GM23338 (cell line): ENCODE measurements around the gene SETSIP. TPM values are rescaled to one million over a fixed set of nuclear protein-coding genes. Genes with fewer than 3 reads are reported as not detected.

Experiments used
- ATAC-seq: fragments of 200-7000 bp; cut with Tn5 transposase; 3 replicates; pipeline ENCODE4 v1.9.1; 2020
- DNase-seq: peaks from one replicate; pipeline ENCODE4 v3.0.0-alpha.2; 2015; ENCODE audit warnings: low spot score
- H2AFZ ChIP-seq: fragments of 200-600 bp; sonication (generic); 2 replicates; pipeline ENCODE4 v1.8.0; 2016; ENCODE audit warnings: antibody characterized with exemption, mild to moderate bottlenecking, moderate library complexity
- H3F3A ChIP-seq: fragments of 200-600 bp; sonication (generic); replicated peaks from 2 replicates; pipeline ENCODE4 v1.8.0; 2017; ENCODE audit warnings: antibody characterized with exemption, mixed run types, low read depth
- H3K27ac ChIP-seq: fragments of 200-600 bp; sonication (generic); 2 replicates; pipeline ENCODE4 v1.6.1; 2016; ENCODE audit warnings: low read depth
- H3K27me3 ChIP-seq: fragments of 200-600 bp; sonication (generic); 2 replicates; pipeline ENCODE4 v1.8.0; 2016; ENCODE audit warnings: mild to moderate bottlenecking, mixed run types, moderate library complexity; ENCODE audit not compliant: insufficient read depth
- H3K36me3 ChIP-seq: fragments of 200-600 bp; sonication (generic); 2 replicates; pipeline ENCODE4 v1.8.0; 2016; ENCODE audit warnings: mild to moderate bottlenecking; ENCODE audit not compliant: insufficient read depth
- H3K4me1 ChIP-seq: fragments of 200-600 bp; sonication (generic); 2 replicates; pipeline ENCODE4 v1.8.0; 2016; ENCODE audit warnings: mild to moderate bottlenecking, moderate library complexity; ENCODE audit not compliant: insufficient read depth
- H3K4me2 ChIP-seq: fragments of 200-600 bp; sonication (generic); 2 replicates; pipeline ENCODE4 v1.7.1; 2017; ENCODE audit warnings: mixed run types
- H3K4me3 ChIP-seq: fragments of 200-600 bp; sonication (generic); 2 replicates; pipeline ENCODE4 v1.6.1; 2016; ENCODE audit warnings: mixed run types
- H3K79me2 ChIP-seq: fragments of 200-600 bp; sonication (generic); replicated peaks from 2 replicates; pipeline ENCODE4 v1.8.0; 2017; ENCODE audit warnings: mild to moderate bottlenecking; ENCODE audit not compliant: insufficient read depth
- H3K9me2 ChIP-seq: fragments of 200-600 bp; sonication (generic); 2 replicates; pipeline ENCODE4 v1.8.0; 2017; ENCODE audit not compliant: insufficient read depth
- H4K20me1 ChIP-seq: fragments of 200-600 bp; sonication (generic); replicated peaks from 2 replicates; pipeline ENCODE4 v1.8.0; 2017; ENCODE audit warnings: mild to moderate bottlenecking; ENCODE audit not compliant: insufficient read depth
- H3K27ac Mint-ChIP-seq: 2 replicates; pipeline ENCODE4 v1.8.0; 2020; ENCODE audit warnings: inconsistent platforms, mild to moderate bottlenecking, moderate library complexity, mixed read lengths
- H3K27me3 Mint-ChIP-seq: 3 replicates; pipeline ENCODE4 v1.8.0; 2022; ENCODE audit warnings: low read depth, mild to moderate bottlenecking, moderate library complexity, mixed read lengths, inconsistent platforms; ENCODE audit not compliant: insufficient read depth, poor library complexity
- H3K36me3 Mint-ChIP-seq: 3 replicates; pipeline ENCODE4 v1.8.0; 2021; ENCODE audit warnings: low read depth, mild to moderate bottlenecking, inconsistent platforms, moderate library complexity, mixed read lengths
- H3K4me1 Mint-ChIP-seq: 3 replicates; pipeline ENCODE4 v1.8.0; 2020; ENCODE audit warnings: mild to moderate bottlenecking, inconsistent platforms, mixed read lengths
- H3K4me3 Mint-ChIP-seq: 3 replicates; pipeline ENCODE4 v1.8.0; 2021; ENCODE audit warnings: moderate library complexity, mild to moderate bottlenecking, inconsistent platforms, mixed read lengths
- H3K9me3 Mint-ChIP-seq: 3 replicates; pipeline ENCODE4 v1.8.0; 2020; ENCODE audit warnings: moderate library complexity, mild to moderate bottlenecking, inconsistent platforms, mixed read lengths
- CREB1 ChIP-seq: fragments of 250-450 bp; sonication (Bioruptor Pico); IDR thresholded peaks from 2 replicates; pipeline ENCODE4 v1.5.0; 2020; ENCODE audit warnings: low read depth, mild to moderate bottlenecking, moderate library complexity
- polyA plus RNA-seq: library from polyadenylated mRNA; unstranded; fragments of >200 nt; fragmentation: Nextera tagmentation; extraction: Ambion mirVana; gene quantifications from 2 replicates; pipeline ENCODE4 v1.2.1, GENCODE V29; 2016
- total RNA-seq: library from RNA; depleted of rRNA; stranded (reverse); fragments of >200 nt; shearing (Covaris generic); gene quantifications from 2 replicates; pipeline ENCODE4 v1.2.3, GENCODE V29; 2014
- TF ChIP-seq, protein P1 (sequence below): fragments of 250-450 bp; sonication (Bioruptor Pico); IDR thresholded peaks from 2 replicates; pipeline ENCODE4 v1.5.0; 2020; ENCODE audit warnings: mild to moderate bottlenecking, moderate library complexity
- TF ChIP-seq, protein P2 (sequence below): IDR thresholded peaks from 2 replicates; pipeline ENCODE4 v1.6.1; 2016; ENCODE audit warnings: antibody characterized with exemption

The SETSIP gene
- total and polyA plus RNA-seq, 2 experiments from 2014 or later, result 0.92 to 0.94 TPM

DNA sequence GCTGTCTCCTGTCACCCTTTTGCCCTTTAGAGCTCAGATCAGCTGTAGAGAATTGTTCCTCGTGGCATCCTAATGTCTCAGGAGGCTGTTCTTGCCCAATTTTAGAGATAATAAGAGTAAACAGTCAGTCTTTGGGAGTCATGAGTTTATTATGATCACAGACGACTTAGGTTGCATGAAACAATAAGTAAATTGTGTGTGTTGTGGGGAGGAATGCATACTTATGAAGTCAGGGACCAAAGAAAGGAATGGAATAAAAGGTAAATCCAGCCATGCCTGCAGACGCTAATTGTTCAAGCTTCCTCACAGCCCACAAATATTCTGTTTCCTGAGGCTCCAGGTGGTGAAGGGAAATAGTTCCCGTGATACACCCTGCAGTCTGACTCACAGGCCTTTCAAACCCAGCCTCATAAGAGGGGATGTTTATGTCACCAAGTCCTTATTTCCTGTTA, 44.5 kb downstream of the SETSIP start:
- Mint-ChIP-seq H3K27ac (no peak overlapping the region), H3K27me3 (peaks cover 16% of the 10 kb centered on the region), H3K9me3 (peaks cover 9% of the 10 kb centered on the region), H3K36me3 (peaks cover 9% of the 10 kb centered on the region; the same call in 2 of the 3 replicates), H3K4me1 (peaks cover 11% of the 10 kb centered on the region), H3K4me3 (peak overlapping the region; percentile 82)
- Histone ChIP-seq H3K79me2 (no peaks in the 10 kb centered on the region), H3K9me2 (no peaks in the 10 kb centered on the region), H3K4me3 (peak overlapping the region; percentile 79), H3K27ac (no peak overlapping the region), H3F3A (no peaks in the 10 kb centered on the region), H2AFZ (peak overlapping the region; percentile 99), H3K27me3 (peaks cover 18% of the 10 kb centered on the region), H3K4me2 (peak overlapping the region; percentile 91), H3K4me1 (peaks cover 14% of the 10 kb centered on the region), H3K36me3 (no peaks in the 10 kb centered on the region), H4K20me1 (no peaks in the 10 kb centered on the region)
- ATAC-seq (no peak), DNase-seq (peak; percentile 12)
- TF ChIP-seq, protein P1, sequence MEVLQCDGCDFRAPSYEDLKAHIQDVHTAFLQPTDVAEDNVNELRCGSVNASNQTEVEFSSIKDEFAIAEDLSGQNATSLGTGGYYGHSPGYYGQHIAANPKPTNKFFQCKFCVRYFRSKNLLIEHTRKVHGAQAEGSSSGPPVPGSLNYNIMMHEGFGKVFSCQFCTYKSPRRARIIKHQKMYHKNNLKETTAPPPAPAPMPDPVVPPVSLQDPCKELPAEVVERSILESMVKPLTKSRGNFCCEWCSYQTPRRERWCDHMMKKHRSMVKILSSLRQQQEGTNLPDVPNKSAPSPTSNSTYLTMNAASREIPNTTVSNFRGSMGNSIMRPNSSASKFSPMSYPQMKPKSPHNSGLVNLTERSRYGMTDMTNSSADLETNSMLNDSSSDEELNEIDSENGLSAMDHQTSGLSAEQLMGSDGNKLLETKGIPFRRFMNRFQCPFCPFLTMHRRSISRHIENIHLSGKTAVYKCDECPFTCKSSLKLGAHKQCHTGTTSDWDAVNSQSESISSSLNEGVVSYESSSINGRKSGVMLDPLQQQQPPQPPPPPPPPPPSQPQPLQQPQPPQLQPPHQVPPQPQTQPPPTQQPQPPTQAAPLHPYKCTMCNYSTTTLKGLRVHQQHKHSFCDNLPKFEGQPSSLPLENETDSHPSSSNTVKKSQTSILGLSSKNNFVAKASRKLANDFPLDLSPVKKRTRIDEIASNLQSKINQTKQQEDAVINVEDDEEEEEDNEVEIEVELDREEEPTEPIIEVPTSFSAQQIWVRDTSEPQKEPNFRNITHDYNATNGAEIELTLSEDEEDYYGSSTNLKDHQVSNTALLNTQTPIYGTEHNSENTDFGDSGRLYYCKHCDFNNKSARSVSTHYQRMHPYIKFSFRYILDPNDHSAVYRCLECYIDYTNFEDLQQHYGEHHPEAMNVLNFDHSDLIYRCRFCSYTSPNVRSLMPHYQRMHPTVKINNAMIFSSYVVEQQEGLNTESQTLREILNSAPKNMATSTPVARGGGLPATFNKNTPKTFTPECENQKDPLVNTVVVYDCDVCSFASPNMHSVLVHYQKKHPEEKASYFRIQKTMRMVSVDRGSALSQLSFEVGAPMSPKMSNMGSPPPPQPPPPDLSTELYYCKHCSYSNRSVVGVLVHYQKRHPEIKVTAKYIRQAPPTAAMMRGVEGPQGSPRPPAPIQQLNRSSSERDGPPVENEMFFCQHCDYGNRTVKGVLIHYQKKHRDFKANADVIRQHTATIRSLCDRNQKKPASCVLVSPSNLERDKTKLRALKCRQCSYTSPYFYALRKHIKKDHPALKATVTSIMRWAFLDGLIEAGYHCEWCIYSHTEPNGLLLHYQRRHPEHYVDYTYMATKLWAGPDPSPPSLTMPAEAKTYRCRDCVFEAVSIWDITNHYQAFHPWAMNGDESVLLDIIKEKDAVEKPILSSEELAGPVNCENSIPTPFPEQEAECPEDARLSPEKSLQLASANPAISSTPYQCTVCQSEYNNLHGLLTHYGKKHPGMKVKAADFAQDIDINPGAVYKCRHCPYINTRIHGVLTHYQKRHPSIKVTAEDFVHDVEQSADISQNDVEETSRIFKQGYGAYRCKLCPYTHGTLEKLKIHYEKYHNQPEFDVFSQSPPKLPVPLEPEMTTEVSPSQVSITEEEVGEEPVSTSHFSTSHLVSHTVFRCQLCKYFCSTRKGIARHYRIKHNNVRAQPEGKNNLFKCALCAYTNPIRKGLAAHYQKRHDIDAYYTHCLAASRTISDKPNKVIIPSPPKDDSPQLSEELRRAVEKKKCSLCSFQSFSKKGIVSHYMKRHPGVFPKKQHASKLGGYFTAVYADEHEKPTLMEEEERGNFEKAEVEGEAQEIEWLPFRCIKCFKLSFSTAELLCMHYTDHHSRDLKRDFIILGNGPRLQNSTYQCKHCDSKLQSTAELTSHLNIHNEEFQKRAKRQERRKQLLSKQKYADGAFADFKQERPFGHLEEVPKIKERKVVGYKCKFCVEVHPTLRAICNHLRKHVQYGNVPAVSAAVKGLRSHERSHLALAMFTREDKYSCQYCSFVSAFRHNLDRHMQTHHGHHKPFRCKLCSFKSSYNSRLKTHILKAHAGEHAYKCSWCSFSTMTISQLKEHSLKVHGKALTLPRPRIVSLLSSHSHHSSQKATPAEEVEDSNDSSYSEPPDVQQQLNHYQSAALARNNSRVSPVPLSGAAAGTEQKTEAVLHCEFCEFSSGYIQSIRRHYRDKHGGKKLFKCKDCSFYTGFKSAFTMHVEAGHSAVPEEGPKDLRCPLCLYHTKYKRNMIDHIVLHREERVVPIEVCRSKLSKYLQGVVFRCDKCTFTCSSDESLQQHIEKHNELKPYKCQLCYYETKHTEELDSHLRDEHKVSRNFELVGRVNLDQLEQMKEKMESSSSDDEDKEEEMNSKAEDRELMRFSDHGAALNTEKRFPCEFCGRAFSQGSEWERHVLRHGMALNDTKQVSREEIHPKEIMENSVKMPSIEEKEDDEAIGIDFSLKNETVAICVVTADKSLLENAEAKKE (CRISPR knock-in tag), result no peak

DNA sequence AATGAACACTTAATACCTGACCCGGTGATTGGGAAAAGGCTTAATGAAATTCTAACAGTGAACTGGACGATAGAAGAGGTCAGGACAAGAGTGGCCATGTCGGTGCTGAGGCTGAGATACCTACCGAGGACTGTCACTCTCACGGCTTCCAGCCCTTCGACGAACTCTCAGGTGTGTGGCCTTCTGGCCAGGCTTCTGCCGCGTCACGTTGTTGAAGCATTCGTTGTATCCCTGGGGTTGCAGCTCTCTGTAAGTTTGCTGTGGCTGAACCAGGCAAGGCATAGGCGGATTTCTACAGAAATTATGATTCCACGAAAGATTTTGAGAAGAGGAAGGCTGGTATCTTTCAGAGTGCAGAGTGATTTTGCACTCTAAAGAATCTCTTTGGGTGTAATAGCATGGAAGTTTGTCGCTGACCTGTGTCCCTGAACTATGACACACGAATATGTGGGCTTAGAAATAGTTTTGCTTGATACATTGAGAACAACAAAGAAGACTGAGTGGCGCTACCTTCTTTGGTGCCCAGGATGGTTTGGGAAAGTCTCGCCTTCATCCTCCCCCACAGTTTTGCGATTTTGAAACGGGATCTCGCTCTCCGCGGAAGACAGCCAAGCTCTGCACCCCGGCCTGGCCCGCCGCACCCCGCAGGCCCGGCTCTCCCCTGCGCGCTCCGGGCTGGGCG, 45.8 kb downstream of the SETSIP start:
- H3K4me1 Mint-ChIP-seq, result peaks cover 11% of the 10 kb centered on the region
- H3K36me3 ChIP-seq, result no peaks in the 10 kb centered on the region
- H4K20me1 ChIP-seq, result no peaks in the 10 kb centered on the region
- no peak overlapping the region for H3K27ac ChIP-seq
- DNase-seq, result peak; percentile 58
- peaks cover 13% of the 10 kb centered on the region for H3K9me3 Mint-ChIP-seq
- TF ChIP-seq, protein P2, sequence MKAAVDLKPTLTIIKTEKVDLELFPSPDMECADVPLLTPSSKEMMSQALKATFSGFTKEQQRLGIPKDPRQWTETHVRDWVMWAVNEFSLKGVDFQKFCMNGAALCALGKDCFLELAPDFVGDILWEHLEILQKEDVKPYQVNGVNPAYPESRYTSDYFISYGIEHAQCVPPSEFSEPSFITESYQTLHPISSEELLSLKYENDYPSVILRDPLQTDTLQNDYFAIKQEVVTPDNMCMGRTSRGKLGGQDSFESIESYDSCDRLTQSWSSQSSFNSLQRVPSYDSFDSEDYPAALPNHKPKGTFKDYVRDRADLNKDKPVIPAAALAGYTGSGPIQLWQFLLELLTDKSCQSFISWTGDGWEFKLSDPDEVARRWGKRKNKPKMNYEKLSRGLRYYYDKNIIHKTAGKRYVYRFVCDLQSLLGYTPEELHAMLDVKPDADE, result no peak
- TF ChIP-seq CREB1, result peak; percentile 39; the same call in 1 of the 2 replicates
- peaks cover 14% of the 10 kb centered on the region for H3K4me1 ChIP-seq
- peak overlapping the region; percentile 73 for H3K4me3 Mint-ChIP-seq
- peaks cover 16% of the 10 kb centered on the region for H3K27me3 Mint-ChIP-seq
- no peak overlapping the region for H3K27ac Mint-ChIP-seq
- H3K9me2 ChIP-seq, result no peaks in the 10 kb centered on the region
- peak overlapping the region; percentile 91 for H3K4me2 ChIP-seq
- H3K27me3 ChIP-seq, result peaks cover 18% of the 10 kb centered on the region
- peaks cover 13% of the 10 kb centered on the region; the same call in 2 of the 3 replicates for H3K36me3 Mint-ChIP-seq
- H2AFZ ChIP-seq, result peak overlapping the region; percentile 100
- H3K79me2 ChIP-seq, result no peaks in the 10 kb centered on the region
- ATAC-seq, result peak; percentile 44
- peak overlapping the region; percentile 79 for H3K4me3 ChIP-seq
- H3F3A ChIP-seq, result no peaks in the 10 kb centered on the region
